ENCODE data around the gene IL37. TPM values are rescaled to one million over a fixed set of nuclear protein-coding genes. Genes with fewer than 3 reads are reported as not detected.
A peak's percentile ranks its signal among the peaks of the same experiment; 100 is the strongest.

IL37 gene
- total RNA-seq, 1 experiment from 2014 or later = 1.0 TPM

- no peak for TF ChIP-seq EZH2 (IDR thresholded peaks at IDR 0.05; ENCODE audit: low read depth)
- no peak for TF ChIP-seq CTCF (conservative IDR thresholded peaks at IDR 0.05)
- 0 out of 2 replicates have a peak, but pooled peaks cover 1% of the 10 kb centered on the region for H3K9me3 ChIP-seq (ENCODE audit: insufficient read depth, low read depth)
- ChIA-PET CTCF (no interaction called here), POLR2A (ENCODE audit: unreplicated experiment) (no interaction called here)
- no peaks in the 10 kb centered on the region for H4K20me1 ChIP-seq (ENCODE audit: insufficient read depth)
- peaks cover 12% of the 10 kb centered on the region; the same call in 1 of the 2 replicates for H3F3A ChIP-seq (ENCODE audit: insufficient read depth, low read depth)
- no peak overlapping the region for H3K4me2 ChIP-seq
- H3K9me2 ChIP-seq (ENCODE audit: insufficient read depth) = no peaks in the 10 kb centered on the region
- no peaks in the 10 kb centered on the region for H3K27me3 ChIP-seq (ENCODE audit: insufficient read depth, low read depth)
- no peak overlapping the region for H3K4me3 ChIP-seq
- H2AFZ ChIP-seq = no peak overlapping the region
- no peaks in the 10 kb centered on the region for H3K79me2 ChIP-seq (ENCODE audit: low read depth)
- intact Hi-C loops (cut with micrococcal nuclease; ENCODE audit: unreplicated experiment) = loop anchor here (1.0 to 5.0 kb wide), 3 partner anchors 72 to 457 kb away; partner anchors contain the start of genes CKAP2L and TTL
- H3K36me3 ChIP-seq (ENCODE audit: low read depth) = no peaks in the 10 kb centered on the region
- H3K27ac ChIP-seq = no peak overlapping the region
- no peak for DNase-seq
- BruUV-seq (replicated peaks) = no TSS peak
- H3K4me1 ChIP-seq (replicated peaks; ENCODE audit: insufficient read depth) = peaks cover 28% of the 10 kb centered on the region
These were observed 28.5 kb downstream of the IL37 start for GRCh38 chr2:112939425-112939824.

GRCh38 chr2:112940859-112941625 is 30.1 kb downstream of the IL37 start:
- Histone ChIP-seq H3K27me3 (ENCODE audit: insufficient read depth, low read depth) (no peaks in the 10 kb centered on the region), H2AFZ (no peak overlapping the region), H3K4me2 (no peak overlapping the region), H3K9me2 (ENCODE audit: insufficient read depth) (no peaks in the 10 kb centered on the region), H3K27ac (no peak overlapping the region), H3K9me3 (ENCODE audit: insufficient read depth, low read depth) (peaks cover 8% of the 10 kb centered on the region; the same call in 1 of the 2 replicates), H3K36me3 (ENCODE audit: low read depth) (no peaks in the 10 kb centered on the region), H3K4me1 (replicated peaks; ENCODE audit: insufficient read depth) (peaks cover 24% of the 10 kb centered on the region), H3K4me3 (no peak overlapping the region), H3K79me2 (ENCODE audit: low read depth) (no peaks in the 10 kb centered on the region), H3F3A (ENCODE audit: insufficient read depth, low read depth) (peaks cover 12% of the 10 kb centered on the region; the same call in 1 of the 2 replicates), H4K20me1 (ENCODE audit: insufficient read depth) (no peaks in the 10 kb centered on the region)
- no peak for DNase-seq
- CTCF ChIA-PET = interaction anchor here (0.5 to 2.7 kb wide), 15 partner anchors 18 to 435 kb away, joined by 3 to 50 read pairs (median 4); no protein-coding TSS in a partner anchor
- intact Hi-C loops (cut with micrococcal nuclease; ENCODE audit: unreplicated experiment) = loop anchor here (1.0 to 5.0 kb wide), 3 partner anchors 136 to 339 kb away; no protein-coding TSS in a partner anchor
- POLR2A ChIA-PET (ENCODE audit: unreplicated experiment) = interaction anchor here (0.5 to 0.7 kb wide), 5 partner anchors 138 to 398 kb away, joined by 3 to 11 read pairs (median 6); no protein-coding TSS in a partner anchor
- BruUV-seq (replicated peaks) = no TSS peak
- TF ChIP-seq CTCF (conservative IDR thresholded peaks at IDR 0.05) (no peak), EZH2 (IDR thresholded peaks at IDR 0.05; ENCODE audit: low read depth) (no peak)

- Histone ChIP-seq H3K4me1 (replicated peaks; ENCODE audit: insufficient read depth) (peaks cover 16% of the 10 kb centered on the region), H3K9me2 (ENCODE audit: insufficient read depth) (no peaks in the 10 kb centered on the region), H3K36me3 (ENCODE audit: low read depth) (no peaks in the 10 kb centered on the region), H3K4me3 (no peak overlapping the region), H4K20me1 (ENCODE audit: insufficient read depth) (no peaks in the 10 kb centered on the region), H3F3A (ENCODE audit: insufficient read depth, low read depth) (peaks cover 12% of the 10 kb centered on the region; the same call in 1 of the 2 replicates), H3K79me2 (ENCODE audit: low read depth) (no peaks in the 10 kb centered on the region), H3K27me3 (ENCODE audit: insufficient read depth, low read depth) (no peaks in the 10 kb centered on the region), H3K4me2 (no peak overlapping the region), H3K9me3 (ENCODE audit: insufficient read depth, low read depth) (peaks cover 8% of the 10 kb centered on the region; the same call in 1 of the 2 replicates), H3K27ac (no peak overlapping the region), H2AFZ (no peak overlapping the region)
- intact Hi-C loops (cut with micrococcal nuclease; ENCODE audit: unreplicated experiment) = loop anchor here (1.0 to 5.0 kb wide), 3 partner anchors 135 to 340 kb away; no protein-coding TSS in a partner anchor
- no peak for TF ChIP-seq EZH2 (IDR thresholded peaks at IDR 0.05; ENCODE audit: low read depth)
- TF ChIP-seq CTCF (conservative IDR thresholded peaks at IDR 0.05) = peak; percentile 72
- no TSS peak for BruUV-seq (replicated peaks)
- peak; percentile 37 to 74 for DNase-seq
- CTCF ChIA-PET = interaction anchor here (0.5 to 2.7 kb wide), 16 partner anchors 17 to 434 kb away, joined by 3 to 50 read pairs (median 4); no protein-coding TSS in a partner anchor
- POLR2A ChIA-PET (ENCODE audit: unreplicated experiment) = interaction anchor here (0.5 to 0.7 kb wide), 5 partner anchors 137 to 399 kb away, joined by 3 to 11 read pairs (median 5); no protein-coding TSS in a partner anchor
These were observed 31.0 kb downstream of the IL37 start for GRCh38 chr2:112941753-112942653.
